GM12892 (cell line): ENCODE data around the gene TSC22D4.

Experiments
- POLR2A ChIP-seq: IDR thresholded peaks from 2 replicates; pipeline ENCODE4 v1.6.1; 2011; ENCODE audit warnings: low read depth, low read length, control low read depth
- POLR2AphosphoS5 ChIP-seq: IDR thresholded peaks from 2 replicates; pipeline ENCODE4 v1.6.1; 2011; ENCODE audit warnings: low read depth, low read length, control low read depth

- no peak for TF ChIP-seq POLR2A
- no peak for TF ChIP-seq POLR2AphosphoS5
Observed at GRCh38 chr7:100520138-100520537, 41.1 kb upstream of the TSC22D4 start.
